GM23338 (cell line): ENCODE results near the gene SSH3. TPM values are rescaled to one million over a fixed set of nuclear protein-coding genes. Genes with fewer than 3 reads are reported as not detected.

Experiments used
- ATAC-seq: fragments of 200-7000 bp; cut with Tn5 transposase; 3 replicates; pipeline ENCODE4 v1.9.1; 2020
- DNase-seq: peaks from one replicate; pipeline ENCODE4 v3.0.0-alpha.2; 2015; ENCODE audit warnings: low spot score
- H2AFZ ChIP-seq: fragments of 200-600 bp; sonication (generic); 2 replicates; pipeline ENCODE4 v1.8.0; 2016; ENCODE audit warnings: antibody characterized with exemption, mild to moderate bottlenecking, moderate library complexity
- H3F3A ChIP-seq: fragments of 200-600 bp; sonication (generic); replicated peaks from 2 replicates; pipeline ENCODE4 v1.8.0; 2017; ENCODE audit warnings: antibody characterized with exemption, mixed run types, low read depth
- H3K27ac ChIP-seq: fragments of 200-600 bp; sonication (generic); 2 replicates; pipeline ENCODE4 v1.6.1; 2016; ENCODE audit warnings: low read depth
- H3K27me3 ChIP-seq: fragments of 200-600 bp; sonication (generic); 2 replicates; pipeline ENCODE4 v1.8.0; 2016; ENCODE audit warnings: mild to moderate bottlenecking, mixed run types, moderate library complexity; ENCODE audit not compliant: insufficient read depth
- H3K36me3 ChIP-seq: fragments of 200-600 bp; sonication (generic); 2 replicates; pipeline ENCODE4 v1.8.0; 2016; ENCODE audit warnings: mild to moderate bottlenecking; ENCODE audit not compliant: insufficient read depth
- H3K4me1 ChIP-seq: fragments of 200-600 bp; sonication (generic); 2 replicates; pipeline ENCODE4 v1.8.0; 2016; ENCODE audit warnings: mild to moderate bottlenecking, moderate library complexity; ENCODE audit not compliant: insufficient read depth
- H3K4me2 ChIP-seq: fragments of 200-600 bp; sonication (generic); 2 replicates; pipeline ENCODE4 v1.7.1; 2017; ENCODE audit warnings: mixed run types
- H3K4me3 ChIP-seq: fragments of 200-600 bp; sonication (generic); 2 replicates; pipeline ENCODE4 v1.6.1; 2016; ENCODE audit warnings: mixed run types
- H3K79me2 ChIP-seq: fragments of 200-600 bp; sonication (generic); replicated peaks from 2 replicates; pipeline ENCODE4 v1.8.0; 2017; ENCODE audit warnings: mild to moderate bottlenecking; ENCODE audit not compliant: insufficient read depth
- H3K9me2 ChIP-seq: fragments of 200-600 bp; sonication (generic); 2 replicates; pipeline ENCODE4 v1.8.0; 2017; ENCODE audit not compliant: insufficient read depth
- H4K20me1 ChIP-seq: fragments of 200-600 bp; sonication (generic); replicated peaks from 2 replicates; pipeline ENCODE4 v1.8.0; 2017; ENCODE audit warnings: mild to moderate bottlenecking; ENCODE audit not compliant: insufficient read depth
- H3K27ac Mint-ChIP-seq: 2 replicates; pipeline ENCODE4 v1.8.0; 2020; ENCODE audit warnings: inconsistent platforms, mild to moderate bottlenecking, moderate library complexity, mixed read lengths
- H3K27me3 Mint-ChIP-seq: 3 replicates; pipeline ENCODE4 v1.8.0; 2022; ENCODE audit warnings: low read depth, mild to moderate bottlenecking, moderate library complexity, mixed read lengths, inconsistent platforms; ENCODE audit not compliant: insufficient read depth, poor library complexity
- H3K36me3 Mint-ChIP-seq: 3 replicates; pipeline ENCODE4 v1.8.0; 2021; ENCODE audit warnings: low read depth, mild to moderate bottlenecking, inconsistent platforms, moderate library complexity, mixed read lengths
- H3K4me1 Mint-ChIP-seq: 3 replicates; pipeline ENCODE4 v1.8.0; 2020; ENCODE audit warnings: mild to moderate bottlenecking, inconsistent platforms, mixed read lengths
- H3K4me3 Mint-ChIP-seq: 3 replicates; pipeline ENCODE4 v1.8.0; 2021; ENCODE audit warnings: moderate library complexity, mild to moderate bottlenecking, inconsistent platforms, mixed read lengths
- H3K9me3 Mint-ChIP-seq: 3 replicates; pipeline ENCODE4 v1.8.0; 2020; ENCODE audit warnings: moderate library complexity, mild to moderate bottlenecking, inconsistent platforms, mixed read lengths
- CREB1 ChIP-seq: fragments of 250-450 bp; sonication (Bioruptor Pico); IDR thresholded peaks from 2 replicates; pipeline ENCODE4 v1.5.0; 2020; ENCODE audit warnings: low read depth, mild to moderate bottlenecking, moderate library complexity
- CTCF ChIP-seq, 2 experiments: fragments of 200-600 bp in 1 of 2; sonication (generic) in 1 of 2; conservative IDR thresholded peaks; 2 replicates each; pipeline versions ENCODE4 v1.5.1 to v1.6.1; 2016 to 2017; ENCODE audit warnings: antibody characterized with exemption in 2 of 2, low read depth in 2 of 2, mild to moderate bottlenecking in 2 of 2, moderate library complexity in 1 of 2
- EZH2 ChIP-seq: fragments of 200-600 bp; sonication (generic); IDR thresholded peaks from one replicate; pipeline ENCODE4 v1.8.0; 2017; ENCODE audit warnings: antibody characterized with exemption, mild to moderate bottlenecking, low read depth; ENCODE audit not compliant: unreplicated experiment
- EZH2phosphoT487 ChIP-seq: fragments of 200-600 bp; sonication (generic); IDR thresholded peaks from one replicate; pipeline ENCODE4 v1.8.1; 2018; ENCODE audit warnings: antibody characterized with exemption; ENCODE audit not compliant: unreplicated experiment
- JUNB ChIP-seq: IDR thresholded peaks from one replicate; pipeline ENCODE4 v1.6.1; 2016; ENCODE audit warnings: antibody characterized with exemption; ENCODE audit not compliant: unreplicated experiment
- NANOG ChIP-seq: IDR thresholded peaks from 2 replicates; pipeline ENCODE4 v1.6.1; 2016; ENCODE audit warnings: antibody characterized with exemption, borderline replicate concordance
- POLR2AphosphoS5 ChIP-seq: IDR thresholded peaks from 2 replicates; pipeline ENCODE4 v1.6.1; 2016; ENCODE audit warnings: antibody characterized with exemption, low read depth
- REST ChIP-seq: IDR thresholded peaks from one replicate; pipeline ENCODE4 v1.6.1; 2018; ENCODE audit warnings: antibody characterized with exemption; ENCODE audit not compliant: unreplicated experiment
- STAT1 ChIP-seq: IDR thresholded peaks from one replicate; pipeline ENCODE4 v1.6.1; 2016; ENCODE audit warnings: antibody characterized with exemption; ENCODE audit not compliant: unreplicated experiment
- ZNF114 ChIP-seq: fragments of 250-450 bp; sonication (Bioruptor Pico); IDR thresholded peaks from 2 replicates; pipeline ENCODE4 v1.5.0; 2020; ENCODE audit warnings: mild to moderate bottlenecking, moderate library complexity
- ZNF331 ChIP-seq: fragments of 250-450 bp; sonication (Bioruptor Pico); IDR thresholded peaks from 2 replicates; pipeline ENCODE4 v1.5.0; 2020; ENCODE audit warnings: low read depth, mild to moderate bottlenecking, moderate library complexity
- polyA plus RNA-seq: library from polyadenylated mRNA; unstranded; fragments of >200 nt; fragmentation: Nextera tagmentation; extraction: Ambion mirVana; gene quantifications from 2 replicates; pipeline ENCODE4 v1.2.1, GENCODE V29; 2016
- total RNA-seq: library from RNA; depleted of rRNA; stranded (reverse); fragments of >200 nt; shearing (Covaris generic); gene quantifications from 2 replicates; pipeline ENCODE4 v1.2.3, GENCODE V29; 2014
- TF ChIP-seq, protein P1 (sequence below): fragments of 250-450 bp; sonication (Bioruptor Pico); IDR thresholded peaks from 2 replicates; pipeline ENCODE4 v1.5.0; 2020; ENCODE audit warnings: mild to moderate bottlenecking, moderate library complexity
- TF ChIP-seq, protein P2 (sequence below): IDR thresholded peaks from 2 replicates; pipeline ENCODE4 v1.6.1; 2016; ENCODE audit warnings: antibody characterized with exemption

The SSH3 gene
- total and polyA plus RNA-seq, 2 experiments from 2014 or later, result 17.8 to 40.0 TPM

GRCh38 chr11:67355794-67356386, 52.6 kb downstream of the SSH3 start:
- H3K4me1 Mint-ChIP-seq, result peaks cover 26% of the 10 kb centered on the region
- H3K4me1 ChIP-seq, result peaks cover 9% of the 10 kb centered on the region
- no peak overlapping the region for H3K27ac ChIP-seq
- no peaks in the 10 kb centered on the region for H3K79me2 ChIP-seq
- TF ChIP-seq NANOG (no peak), JUNB (no peak), ZNF114 (CRISPR knock-in tag) (no peak), EZH2 (no peak), STAT1 (no peak), REST (no peak), POLR2AphosphoS5 (no peak), ZNF331 (CRISPR knock-in tag) (no peak), CTCF (conservative IDR thresholded peaks at IDR 0.05; ENCODE audit: low read depth in 2 of 2) (no peak), EZH2phosphoT487 (no peak), CREB1 (CRISPR knock-in tag) (no peak)
- TF ChIP-seq, protein P1, sequence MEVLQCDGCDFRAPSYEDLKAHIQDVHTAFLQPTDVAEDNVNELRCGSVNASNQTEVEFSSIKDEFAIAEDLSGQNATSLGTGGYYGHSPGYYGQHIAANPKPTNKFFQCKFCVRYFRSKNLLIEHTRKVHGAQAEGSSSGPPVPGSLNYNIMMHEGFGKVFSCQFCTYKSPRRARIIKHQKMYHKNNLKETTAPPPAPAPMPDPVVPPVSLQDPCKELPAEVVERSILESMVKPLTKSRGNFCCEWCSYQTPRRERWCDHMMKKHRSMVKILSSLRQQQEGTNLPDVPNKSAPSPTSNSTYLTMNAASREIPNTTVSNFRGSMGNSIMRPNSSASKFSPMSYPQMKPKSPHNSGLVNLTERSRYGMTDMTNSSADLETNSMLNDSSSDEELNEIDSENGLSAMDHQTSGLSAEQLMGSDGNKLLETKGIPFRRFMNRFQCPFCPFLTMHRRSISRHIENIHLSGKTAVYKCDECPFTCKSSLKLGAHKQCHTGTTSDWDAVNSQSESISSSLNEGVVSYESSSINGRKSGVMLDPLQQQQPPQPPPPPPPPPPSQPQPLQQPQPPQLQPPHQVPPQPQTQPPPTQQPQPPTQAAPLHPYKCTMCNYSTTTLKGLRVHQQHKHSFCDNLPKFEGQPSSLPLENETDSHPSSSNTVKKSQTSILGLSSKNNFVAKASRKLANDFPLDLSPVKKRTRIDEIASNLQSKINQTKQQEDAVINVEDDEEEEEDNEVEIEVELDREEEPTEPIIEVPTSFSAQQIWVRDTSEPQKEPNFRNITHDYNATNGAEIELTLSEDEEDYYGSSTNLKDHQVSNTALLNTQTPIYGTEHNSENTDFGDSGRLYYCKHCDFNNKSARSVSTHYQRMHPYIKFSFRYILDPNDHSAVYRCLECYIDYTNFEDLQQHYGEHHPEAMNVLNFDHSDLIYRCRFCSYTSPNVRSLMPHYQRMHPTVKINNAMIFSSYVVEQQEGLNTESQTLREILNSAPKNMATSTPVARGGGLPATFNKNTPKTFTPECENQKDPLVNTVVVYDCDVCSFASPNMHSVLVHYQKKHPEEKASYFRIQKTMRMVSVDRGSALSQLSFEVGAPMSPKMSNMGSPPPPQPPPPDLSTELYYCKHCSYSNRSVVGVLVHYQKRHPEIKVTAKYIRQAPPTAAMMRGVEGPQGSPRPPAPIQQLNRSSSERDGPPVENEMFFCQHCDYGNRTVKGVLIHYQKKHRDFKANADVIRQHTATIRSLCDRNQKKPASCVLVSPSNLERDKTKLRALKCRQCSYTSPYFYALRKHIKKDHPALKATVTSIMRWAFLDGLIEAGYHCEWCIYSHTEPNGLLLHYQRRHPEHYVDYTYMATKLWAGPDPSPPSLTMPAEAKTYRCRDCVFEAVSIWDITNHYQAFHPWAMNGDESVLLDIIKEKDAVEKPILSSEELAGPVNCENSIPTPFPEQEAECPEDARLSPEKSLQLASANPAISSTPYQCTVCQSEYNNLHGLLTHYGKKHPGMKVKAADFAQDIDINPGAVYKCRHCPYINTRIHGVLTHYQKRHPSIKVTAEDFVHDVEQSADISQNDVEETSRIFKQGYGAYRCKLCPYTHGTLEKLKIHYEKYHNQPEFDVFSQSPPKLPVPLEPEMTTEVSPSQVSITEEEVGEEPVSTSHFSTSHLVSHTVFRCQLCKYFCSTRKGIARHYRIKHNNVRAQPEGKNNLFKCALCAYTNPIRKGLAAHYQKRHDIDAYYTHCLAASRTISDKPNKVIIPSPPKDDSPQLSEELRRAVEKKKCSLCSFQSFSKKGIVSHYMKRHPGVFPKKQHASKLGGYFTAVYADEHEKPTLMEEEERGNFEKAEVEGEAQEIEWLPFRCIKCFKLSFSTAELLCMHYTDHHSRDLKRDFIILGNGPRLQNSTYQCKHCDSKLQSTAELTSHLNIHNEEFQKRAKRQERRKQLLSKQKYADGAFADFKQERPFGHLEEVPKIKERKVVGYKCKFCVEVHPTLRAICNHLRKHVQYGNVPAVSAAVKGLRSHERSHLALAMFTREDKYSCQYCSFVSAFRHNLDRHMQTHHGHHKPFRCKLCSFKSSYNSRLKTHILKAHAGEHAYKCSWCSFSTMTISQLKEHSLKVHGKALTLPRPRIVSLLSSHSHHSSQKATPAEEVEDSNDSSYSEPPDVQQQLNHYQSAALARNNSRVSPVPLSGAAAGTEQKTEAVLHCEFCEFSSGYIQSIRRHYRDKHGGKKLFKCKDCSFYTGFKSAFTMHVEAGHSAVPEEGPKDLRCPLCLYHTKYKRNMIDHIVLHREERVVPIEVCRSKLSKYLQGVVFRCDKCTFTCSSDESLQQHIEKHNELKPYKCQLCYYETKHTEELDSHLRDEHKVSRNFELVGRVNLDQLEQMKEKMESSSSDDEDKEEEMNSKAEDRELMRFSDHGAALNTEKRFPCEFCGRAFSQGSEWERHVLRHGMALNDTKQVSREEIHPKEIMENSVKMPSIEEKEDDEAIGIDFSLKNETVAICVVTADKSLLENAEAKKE (CRISPR knock-in tag), result no peak
- TF ChIP-seq, protein P2, sequence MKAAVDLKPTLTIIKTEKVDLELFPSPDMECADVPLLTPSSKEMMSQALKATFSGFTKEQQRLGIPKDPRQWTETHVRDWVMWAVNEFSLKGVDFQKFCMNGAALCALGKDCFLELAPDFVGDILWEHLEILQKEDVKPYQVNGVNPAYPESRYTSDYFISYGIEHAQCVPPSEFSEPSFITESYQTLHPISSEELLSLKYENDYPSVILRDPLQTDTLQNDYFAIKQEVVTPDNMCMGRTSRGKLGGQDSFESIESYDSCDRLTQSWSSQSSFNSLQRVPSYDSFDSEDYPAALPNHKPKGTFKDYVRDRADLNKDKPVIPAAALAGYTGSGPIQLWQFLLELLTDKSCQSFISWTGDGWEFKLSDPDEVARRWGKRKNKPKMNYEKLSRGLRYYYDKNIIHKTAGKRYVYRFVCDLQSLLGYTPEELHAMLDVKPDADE, result no peak
- 0 out of 2 replicates have a peak, but pooled peaks cover 14% of the 10 kb centered on the region for H3F3A ChIP-seq
- ATAC-seq, result no peak
- no peak for DNase-seq
- no peaks in the 10 kb centered on the region for H3K9me2 ChIP-seq
- no peak overlapping the region for H3K27ac Mint-ChIP-seq
- H3K4me3 Mint-ChIP-seq, result no peak overlapping the region; the same call in 2 of the 3 replicates
- no peaks in the 10 kb centered on the region for H3K36me3 ChIP-seq
- H3K4me2 ChIP-seq, result no peak overlapping the region
- H4K20me1 ChIP-seq, result no peaks in the 10 kb centered on the region; the same call in 1 of the 2 replicates
- H3K9me3 Mint-ChIP-seq, result no peaks in the 10 kb centered on the region; the same call in 2 of the 3 replicates
- no peak overlapping the region for H3K4me3 ChIP-seq
- peaks cover 30% of the 10 kb centered on the region for H3K27me3 Mint-ChIP-seq
- no peaks in the 10 kb centered on the region; the same call in 2 of the 3 replicates for H3K36me3 Mint-ChIP-seq
- no peaks in the 10 kb centered on the region; the same call in 1 of the 2 replicates for H3K27me3 ChIP-seq
- no peak overlapping the region for H2AFZ ChIP-seq
